Spleen (tissue), 13 donors: Measurements from ENCODE around the gene TBL1X. TPM values are rescaled to one million over a fixed set of nuclear protein-coding genes. Genes with fewer than 3 reads are reported as not detected.

Experiments used
- DNase-seq: peaks from one replicate; pipeline ENCODE4 v3.0.0-alpha.2; 2020
- H3K27ac ChIP-seq, 8 donors: fragments of 200-600 bp; sonication (generic) in 7 of 8; 1 replicate in 4 of 8; 2 replicates in 4 of 8; pipeline versions ENCODE4 v1.5.0 to v1.8.0; 2016 to 2021; ENCODE audit warnings: inconsistent platforms in 4 of 8, mild to moderate bottlenecking in 4 of 8, moderate library complexity in 1 of 8
- H3K27me3 ChIP-seq, 7 donors: fragments of 200-600 bp; sonication (generic) in 6 of 7; replicated peaks in 1 of 7; 1 replicate in 4 of 7; 2 replicates in 3 of 7; pipeline versions ENCODE4 v1.5.0 to v1.8.0; 2016 to 2021; ENCODE audit warnings: inconsistent platforms in 3 of 7, mild to moderate bottlenecking in 1 of 7
- H3K36me3 ChIP-seq, 6 donors: fragments of 200-600 bp; sonication (generic) in 5 of 6; 1 replicate in 4 of 6; 2 replicates in 2 of 6; pipeline versions ENCODE4 v1.5.0 to v1.8.0; 2016 to 2021; ENCODE audit warnings: inconsistent platforms in 2 of 6
- H3K4me1 ChIP-seq, 6 donors: fragments of 200-600 bp; sonication (generic) in 5 of 6; 1 replicate in 3 of 6; 2 replicates in 3 of 6; pipeline versions ENCODE4 v1.5.0 to v1.8.0; 2016 to 2021; ENCODE audit warnings: inconsistent platforms in 3 of 6
- H3K4me3 ChIP-seq, 8 donors: fragments of 200-600 bp; sonication (generic) in 7 of 8; 1 replicate in 4 of 8; 2 replicates in 4 of 8; pipeline versions ENCODE4 v1.5.0 to v1.8.0; 2016 to 2021; ENCODE audit warnings: inconsistent platforms in 4 of 8, mild to moderate bottlenecking in 4 of 8, moderate library complexity in 2 of 8
- H3K9me3 ChIP-seq, 8 donors: fragments of 200-600 bp; sonication (generic) in 7 of 8; 1 replicate in 4 of 8; 2 replicates in 4 of 8; pipeline versions ENCODE4 v1.5.0 to v1.8.0; 2016 to 2021; ENCODE audit warnings: inconsistent platforms in 4 of 8
- CTCF ChIP-seq, 11 experiments: fragments of 200-600 bp in 7 of 11; fragments of 450-650 bp in 4 of 11; sonication (generic) in 4 of 11; IDR thresholded peaks in 8 of 11; conservative IDR thresholded peaks in 3 of 11; 1 replicate in 7 of 11; 2 replicates in 4 of 11; pipeline versions ENCODE4 v1.4.0 to v1.8.0; 2016 to 2021; ENCODE audit warnings: antibody characterized with exemption in 11 of 11, inconsistent platforms in 4 of 11, mild to moderate bottlenecking in 1 of 11
- POLR2A ChIP-seq, 3 donors: fragments of 450-650 bp; IDR thresholded peaks; one replicate each; pipeline ENCODE4 v1.5.1; 2017; ENCODE audit warnings: antibody characterized with exemption in 3 of 3, mild to moderate bottlenecking in 1 of 3
- POLR2AphosphoS5 ChIP-seq, 3 donors: sonication (generic); formaldehyde crosslinking; IDR thresholded peaks; one replicate each; pipeline ENCODE4 v1.5.1; 2017; ENCODE audit warnings: antibody characterized with exemption in 3 of 3
- WGBS, 5 donors: extraction: QIAGEN DNeasy Blood & Tissue Kit in 3 of 5; methylation state at CpG; one replicate each; pipeline versions ENCODE4 v1.1.5 to v1.1.7; 2013 to 2018; 5-methylcytosine and 5-hydroxymethylcytosine counted together
- intact Hi-C: fragments of 100-400 bp; cut with DNase I; formaldehyde crosslinking; loops from one replicate; pipeline ENCODE4 v1.15.0; 2023; ENCODE audit warnings: low total_unique reads
- long read RNA-seq, 2 donors: transcript quantifications; one replicate each; lab custom pipeline, GENCODE V29; 2026
- polyA plus RNA-seq, 3 donors: library from polyadenylated mRNA; stranded (reverse); fragments of 200-250 nt; gene quantifications; one replicate each; pipeline ENCODE4 v1.2.1, GENCODE V29; 2013
- total RNA-seq, 7 donors: library from RNA; depleted of rRNA in 3 of 7; stranded (reverse); fragments of >200 nt in 3 of 7; fragmentation: NEBNext Ultra II Directional in 4 of 7; extraction: Animal tissue kit (Norgen Biotek cat#: 25700) in 4 of 7; gene quantifications; one replicate each; pipeline versions ENCODE4 v1.1.0 to v1.2.1, GENCODE V29; 2016 to 2021
- donor health status: healthy with polysubstance abuse.
- donor health status: DM: no; HTN: no; CAD: no; lungs with moderate emphysema.
- donor health status: DM: no; HTN: no; CAD: no.
- donor health status: Bipolar disorder and iron deficiency.
- donor health status: healthy.
- donor health status: DM: no; HTN: no; CAD: no.
- donor health status: DM: yes; HTN: yes; CAD: no.

TBL1X gene
- 10 to 100 TPM; 20.1 to 37.2 (median 21.8) TPM for total RNA-seq
- 1 to 10 TPM; 3.0 to 4.7 (median 3.0) TPM for polyA plus RNA-seq
- long read RNA-seq, donor 1, partial matches to known transcripts, result 12 of 12 reads
- long read RNA-seq, donor 1, other reads (novel, unspliced or antisense), result 0 of 12 reads
- long read RNA-seq, donor 2, result 0 reads

- intact Hi-C loops, result loop anchor here (5.0 kb wide), 1 partner anchor 122 kb away; no protein-coding TSS in a partner anchor
- DNase-seq, result peak; percentile 91
- H3K4me3 ChIP-seq, result peak within 1 kb of the TSS; percentile 49 to 89 (median 61)
- H3K27ac ChIP-seq, result peak within 1 kb of the TSS in 7 of 8 donors; percentile 72 to 90 (median 79)
- H3K9me3 ChIP-seq, result no peaks in the 10 kb centered on the region
- peaks cover 0 to 52% (median 5%) of the 10 kb centered on the region in 7 donors for H3K27me3 ChIP-seq
- no peaks in the 10 kb centered on the region for H3K36me3 ChIP-seq
- TF ChIP-seq POLR2AphosphoS5 (IDR thresholded peaks at IDR 0.05) (peak in 2 of 3 donors; percentile 32 to 44), CTCF (IDR thresholded peaks at IDR 0.05 in 8 of 11, conservative IDR thresholded peaks at IDR 0.05 in 3 of 11) (no peak)
- WGBS, 5 donors, result 1 to 20% (median 7%) methylated on average over 5 to 98 of the region's 99 CpGs
- H3K4me1 ChIP-seq, result peaks cover 17 to 60% (median 34%) of the 10 kb centered on the region in 6 donors
Measured at GRCh38 chrX:9464435-9465371, at the start of gene TBL1X. TSS of gene TBL1X (plus strand) at chrX:9465058. CDS start at chrX:9653587, 188,529 bp downstream.

- intact Hi-C loops, result no loop called here
- no peak for DNase-seq
- peaks cover 0 to 14% (median 0%) of the 10 kb centered on the region in 7 donors for H3K27me3 ChIP-seq
- no peak overlapping the region for H3K27ac ChIP-seq
- peaks cover 0 to 6% (median 0%) of the 10 kb centered on the region in 6 donors for H3K4me1 ChIP-seq
- 50 to 83% (median 65%) methylated on average over 6 of the region's 6 CpGs for WGBS, 5 donors
- H3K36me3 ChIP-seq, result no peaks in the 10 kb centered on the region
- no peak for TF ChIP-seq POLR2AphosphoS5 (IDR thresholded peaks at IDR 0.05)
- TF ChIP-seq POLR2A (IDR thresholded peaks at IDR 0.05), result no peak
- TF ChIP-seq CTCF (IDR thresholded peaks at IDR 0.05 in 8 of 11, conservative IDR thresholded peaks at IDR 0.05 in 3 of 11), result no peak
- peaks cover 0 to under 1% (median 0%) of the 10 kb centered on the region in 8 donors for H3K9me3 ChIP-seq
- no peak overlapping the region for H3K4me3 ChIP-seq
Measured at GRCh38 chrX:9416562-9417348, 48.1 kb upstream of the TBL1X start.

GRCh38 chrX:9418262-9418661 is 46.6 kb upstream of the TBL1X start:
- DNase-seq, result no peak
- H3K27me3 ChIP-seq, result peaks cover 0 to 17% (median 0%) of the 10 kb centered on the region in 7 donors
- H3K9me3 ChIP-seq, result no peaks in the 10 kb centered on the region
- peaks cover 0 to 6% (median 0%) of the 10 kb centered on the region in 6 donors for H3K4me1 ChIP-seq
- WGBS, 5 donors, result 66 to 84% (median 70%) methylated on average over 6 of the region's 6 CpGs
- no peak overlapping the region for H3K27ac ChIP-seq
- intact Hi-C loops, result no loop called here
- no peaks in the 10 kb centered on the region for H3K36me3 ChIP-seq
- no peak overlapping the region for H3K4me3 ChIP-seq
- TF ChIP-seq CTCF (IDR thresholded peaks at IDR 0.05 in 8 of 11, conservative IDR thresholded peaks at IDR 0.05 in 3 of 11), result no peak
